Right hindlimb (tissue), 1 donor: ENCODE measurements around the gene CBX2.
"Not testable (repeated sequence)": the region's sequence is repeated elsewhere in the genome, so short reads cannot be mapped to it uniquely, and the experiment has no call there.

Experiments
- DNase-seq: peaks from one replicate; pipeline ENCODE4 v3.0.0-alpha.2; 2018

The CBX2 gene

DNA sequence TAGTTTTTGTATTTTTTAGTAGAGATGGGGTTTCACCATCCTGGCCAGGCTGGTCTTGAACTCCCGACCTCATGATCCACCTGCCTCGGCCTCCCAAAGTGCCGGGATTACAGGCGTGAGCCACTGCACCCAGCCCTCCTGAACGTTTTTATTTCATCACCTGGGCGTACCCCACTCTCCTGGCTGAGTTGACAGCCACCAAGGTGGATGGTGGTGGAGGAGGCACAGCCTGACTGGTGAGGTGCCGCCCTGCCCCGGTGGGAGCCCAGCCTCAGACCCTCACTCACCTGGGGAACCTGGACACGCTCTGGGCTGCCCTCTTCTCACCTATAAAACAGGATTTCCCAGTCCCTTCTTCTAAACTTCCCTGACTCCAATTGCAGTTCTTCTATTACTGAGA, 5.2 kb upstream of the CBX2 start:
- not testable (repeated sequence) for DNase-seq

DNA sequence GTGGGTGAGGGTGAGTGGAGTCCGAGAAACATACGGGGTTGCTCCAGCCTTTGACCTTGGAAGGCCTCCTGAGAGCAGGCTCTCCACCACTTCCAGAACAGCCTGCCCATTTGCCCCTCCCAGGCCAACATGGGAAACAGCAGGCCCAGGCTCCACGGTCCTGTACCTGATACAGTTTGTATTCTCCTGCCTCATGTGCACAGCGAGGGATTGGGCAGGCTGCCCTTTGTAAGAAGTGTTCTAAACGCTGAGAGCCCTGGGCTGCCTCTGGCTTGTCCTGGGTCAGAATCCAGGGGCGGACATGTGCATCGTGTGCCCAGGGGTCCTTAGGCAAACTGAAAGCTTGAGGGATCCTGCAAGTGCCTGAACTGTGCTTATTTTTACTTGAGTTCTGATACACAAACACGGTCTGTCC, 3.4 kb upstream of the CBX2 start:
- no peak for DNase-seq

GRCh38 chr17:79775632-79776031, 2.3 kb upstream of the CBX2 start:
- no peak for DNase-seq

- DNase-seq: no peak
These were observed 1.4 kb upstream of the CBX2 start for GRCh38 chr17:79776376-79777119.

DNA sequence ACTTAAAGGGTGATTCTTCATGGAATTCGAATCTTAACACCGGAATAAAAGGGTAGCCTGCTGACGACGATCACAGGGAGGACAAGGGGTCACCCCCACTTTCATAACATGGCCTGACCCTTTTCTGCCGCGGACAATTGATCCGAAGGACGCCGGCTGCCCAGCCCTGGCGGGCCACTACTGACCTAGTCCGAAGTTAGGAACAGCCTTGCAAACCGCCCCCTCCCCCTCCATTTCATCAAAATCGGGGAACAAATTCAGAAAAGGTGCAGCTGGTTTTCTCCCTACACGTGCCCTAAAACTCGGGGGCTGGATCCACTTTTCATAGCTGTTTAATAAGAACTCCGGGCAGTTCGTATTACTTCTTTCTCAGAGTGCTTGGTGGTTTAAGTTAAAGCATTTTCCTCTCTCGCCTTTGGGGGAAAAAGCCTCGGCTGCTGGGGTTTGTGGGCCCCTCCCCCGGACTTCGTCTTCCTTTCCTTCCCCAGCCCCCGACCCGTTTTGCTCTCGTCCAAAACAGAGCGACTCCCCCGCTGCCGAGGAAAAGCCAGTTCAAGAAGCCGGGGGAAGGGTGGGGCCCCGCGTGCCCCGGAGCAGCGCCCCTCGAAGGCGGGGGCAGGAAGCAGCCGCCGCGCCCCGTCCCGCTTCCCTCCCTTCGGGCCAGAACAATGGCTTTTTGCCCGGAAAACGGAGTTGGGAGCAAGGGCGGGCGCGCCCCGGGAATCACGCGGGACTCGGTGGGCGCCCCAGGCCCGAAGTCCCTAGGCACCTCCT, 641 bp upstream of the CBX2 start:
- peak; percentile 84 for DNase-seq

DNA sequence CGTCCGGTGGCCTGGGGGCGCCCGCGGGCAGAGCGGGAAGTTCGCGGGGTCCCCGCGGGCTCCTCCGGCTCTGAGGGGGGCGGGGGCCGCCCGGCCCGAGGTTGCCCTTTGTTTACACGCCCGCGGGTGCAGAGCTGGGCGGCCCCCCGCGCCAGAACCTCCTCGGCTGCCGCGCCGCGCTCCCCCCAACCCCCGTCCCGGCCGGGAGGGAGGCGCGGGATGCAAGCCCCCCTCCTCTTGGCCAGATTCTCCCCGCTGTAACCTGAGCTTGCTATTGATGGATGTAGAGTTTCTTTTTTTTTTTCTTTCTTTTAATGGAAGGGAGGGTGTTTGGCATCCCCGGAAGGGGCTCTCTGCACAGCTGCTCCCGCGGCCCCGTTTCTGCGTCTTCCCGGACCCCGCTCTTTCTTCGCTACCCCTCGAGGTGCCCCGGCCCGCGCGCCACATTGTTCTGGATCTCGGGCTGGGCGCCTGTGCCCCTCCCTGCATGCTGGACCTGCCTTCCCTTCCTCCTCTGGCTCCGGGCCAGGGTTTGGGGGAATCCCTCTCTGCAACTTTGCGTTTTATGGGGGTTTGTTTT, 646 bp downstream of the CBX2 start:
- peak; percentile 68 for DNase-seq

DNA sequence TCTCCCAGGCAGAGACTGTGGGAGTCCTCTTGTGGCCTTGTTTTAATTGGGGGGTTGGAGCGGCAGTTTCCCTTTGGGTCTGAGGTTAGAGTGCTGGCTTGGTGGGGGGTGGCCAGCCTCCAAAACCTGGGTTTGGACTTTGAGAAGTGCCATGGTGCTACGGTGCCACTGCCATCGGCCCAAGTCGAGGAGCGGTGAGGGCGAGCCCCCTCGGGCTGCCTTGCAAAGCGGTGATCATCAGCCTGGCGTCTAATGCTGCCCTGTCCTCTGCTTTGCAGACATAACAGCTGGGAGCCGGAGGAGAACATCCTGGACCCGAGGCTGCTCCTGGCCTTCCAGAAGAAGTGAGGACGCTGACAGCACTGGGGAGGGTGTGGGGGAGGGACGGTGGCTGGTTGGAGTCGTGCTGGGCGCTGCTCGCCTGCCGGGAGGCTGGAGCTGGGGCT, 1.2 kb downstream of the CBX2 start:
- no peak for DNase-seq

GRCh38 chr17:79779661-79780365, 1.9 kb downstream of the CBX2 start:
- DNase-seq: no peak

GRCh38 chr17:79781012-79781650, 3.2 kb downstream of the CBX2 start:
- DNase-seq: no peak

DNA sequence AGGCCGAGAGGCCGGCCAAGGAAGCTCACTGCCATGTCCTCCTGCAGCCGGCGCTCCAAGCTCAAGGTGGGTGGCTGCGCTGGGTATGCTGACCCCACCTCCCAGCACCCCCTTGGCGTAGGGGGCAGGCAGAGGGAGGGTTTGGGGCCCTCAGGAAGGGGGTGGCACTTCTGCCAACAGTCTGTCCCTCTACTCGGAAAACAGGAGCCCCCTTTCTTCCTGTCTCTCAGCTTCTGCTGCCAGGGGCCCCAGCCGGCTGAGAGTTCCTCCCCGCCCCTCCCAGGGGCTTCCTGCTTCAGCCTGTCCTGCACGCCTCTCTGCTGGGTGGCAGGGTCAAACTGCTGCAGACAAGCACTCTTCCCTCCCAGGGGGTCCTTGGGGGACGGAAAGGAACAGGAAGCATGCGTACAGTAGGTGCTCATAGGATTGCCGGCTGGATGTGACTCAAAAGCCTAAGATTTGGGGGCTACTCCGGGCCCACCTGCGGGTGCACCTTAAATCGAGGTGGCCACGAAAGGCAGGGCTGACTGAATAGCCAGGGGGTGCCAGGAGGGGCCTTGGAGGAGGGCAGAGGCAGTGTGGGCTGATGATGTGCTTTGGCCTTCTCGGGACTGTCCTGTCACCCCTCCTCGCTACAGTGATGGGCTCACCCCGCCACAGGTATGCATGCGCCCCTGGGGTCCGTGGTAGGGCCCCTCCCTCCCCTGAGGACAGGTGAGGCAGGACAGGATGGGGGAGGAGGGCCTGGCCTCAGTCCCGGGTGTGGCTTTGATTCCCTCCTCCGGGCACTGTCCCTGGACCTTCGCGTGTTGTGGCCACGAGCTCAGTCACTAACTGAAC, 4.0 kb downstream of the CBX2 start:
- no peak for DNase-seq

- DNase-seq: no peak
These were observed 5.9 kb downstream of the CBX2 start for GRCh38 chr17:79783891-79784290.

DNA sequence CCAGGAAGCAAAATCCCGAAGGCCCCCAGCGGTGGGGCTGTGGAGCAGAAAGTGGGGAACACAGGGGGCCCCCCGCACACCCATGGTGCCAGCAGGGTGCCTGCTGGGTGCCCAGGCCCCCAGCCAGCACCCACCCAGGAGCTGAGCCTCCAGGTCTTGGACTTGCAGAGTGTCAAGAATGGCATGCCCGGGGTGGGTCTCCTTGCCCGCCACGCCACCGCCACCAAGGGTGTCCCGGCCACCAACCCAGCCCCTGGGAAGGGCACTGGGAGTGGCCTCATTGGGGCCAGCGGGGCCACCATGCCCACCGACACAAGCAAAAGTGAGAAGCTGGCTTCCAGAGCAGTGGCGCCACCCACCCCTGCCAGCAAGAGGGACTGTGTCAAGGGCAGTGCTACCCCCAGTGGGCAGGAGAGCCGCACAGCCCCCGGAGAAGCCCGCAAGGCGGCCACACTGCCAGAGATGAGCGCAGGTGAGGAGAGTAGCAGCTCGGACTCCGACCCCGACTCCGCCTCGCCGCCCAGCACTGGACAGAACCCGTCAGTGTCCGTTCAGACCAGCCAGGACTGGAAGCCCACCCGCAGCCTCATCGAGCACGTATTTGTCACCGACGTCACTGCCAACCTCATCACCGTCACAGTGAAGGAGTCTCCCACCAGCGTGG, 6.5 kb downstream of the CBX2 start:
- DNase-seq: no peak

GRCh38 chr17:79785017-79785899, 7.3 kb downstream of the CBX2 start:
- no peak for DNase-seq

GRCh38 chr17:79785900-79786810, 8.2 kb downstream of the CBX2 start:
- no peak for DNase-seq

- no peak for DNase-seq
These were observed 9.1 kb downstream of the CBX2 start for GRCh38 chr17:79786930-79787643.

- no peak for DNase-seq
These were observed 10.5 kb downstream of the CBX2 start for GRCh38 chr17:79788455-79788854.

DNA sequence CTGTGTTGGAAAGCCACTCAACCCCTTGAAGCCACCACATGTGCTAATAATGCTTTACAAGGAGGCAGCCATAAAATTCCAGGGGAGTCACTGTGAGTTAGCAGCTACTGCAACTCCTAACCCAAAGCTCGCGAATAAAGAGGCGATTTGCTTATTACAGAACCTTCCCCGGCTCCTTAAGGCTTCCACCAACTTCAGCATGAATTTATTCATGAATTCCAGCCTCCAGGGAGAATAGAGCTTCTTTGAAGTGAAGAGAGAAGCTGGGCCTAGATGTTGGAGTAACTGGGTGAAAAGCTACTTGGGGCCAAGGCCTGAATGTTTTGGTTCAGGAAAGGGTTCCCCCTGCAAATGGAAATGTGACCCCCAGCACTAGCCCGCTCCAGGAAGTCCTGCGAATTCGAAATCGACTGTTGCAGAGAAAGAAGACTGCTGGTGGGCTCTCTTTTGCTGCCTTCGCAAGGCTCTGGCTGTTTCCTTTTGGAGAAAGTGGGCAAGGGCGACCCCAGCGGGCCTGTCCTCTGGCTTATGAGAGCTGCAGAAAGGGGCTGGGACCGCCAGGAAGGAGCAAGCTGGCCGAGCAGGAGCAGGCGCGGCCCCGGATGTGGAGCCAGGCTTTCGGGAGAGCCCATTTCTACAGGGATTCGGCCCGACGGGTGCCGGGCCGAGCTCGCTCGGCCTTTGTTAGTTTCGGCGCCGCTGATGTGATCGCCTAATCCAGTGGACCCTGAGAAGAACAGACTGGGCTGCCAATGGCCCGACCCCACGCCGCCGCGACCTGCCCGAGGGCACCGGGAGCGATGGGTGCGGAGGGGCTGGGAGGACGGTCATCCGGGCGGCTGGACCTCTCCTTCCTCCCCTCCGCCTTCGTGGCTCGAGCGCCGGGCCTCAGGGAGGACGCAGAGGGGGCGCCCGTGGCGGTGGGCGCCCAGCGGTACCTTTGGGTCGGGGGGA, 11.3 kb downstream of the CBX2 start:
- peak; percentile 53 for DNase-seq
